HG02610 (cell line): ENCODE results near the gene DXO.
"Not testable (repeated sequence)": the region's sequence is repeated elsewhere in the genome, so short reads cannot be mapped to it uniquely, and the experiment has no call there.

ENCODE experiments used
- ATAC-seq: cut with Tn5 transposase; IDR thresholded peaks from one replicate; pipeline ENCODE4 v1.9.1; 2021; ENCODE audit warnings: mild to moderate bottlenecking, moderate library complexity; ENCODE audit not compliant: unreplicated experiment

Gene DXO

GRCh38 chr6:31932137-31932536 lies 39.8 kb downstream of the DXO start:
- ATAC-seq = not testable (repeated sequence)

- no peak for ATAC-seq
Measured at GRCh38 chr6:31930962-31931361, 41.0 kb downstream of the DXO start.

- ATAC-seq = no peak
Measured at GRCh38 chr6:31928672-31928939, 43.3 kb downstream of the DXO start.

- ATAC-seq = no peak
Measured at GRCh38 chr6:31927863-31928671, 43.9 kb downstream of the DXO start.

GRCh38 chr6:31927242-31927862 lies 44.6 kb downstream of the DXO start, which contains the start of gene C2:
TSS of gene C2 (plus strand) at chr6:31927717. CDS start at chr6:31927753, 36 bp downstream.
- no peak for ATAC-seq

- no peak for ATAC-seq
Measured at GRCh38 chr6:31922942-31923341, 49.0 kb downstream of the DXO start.

GRCh38 chr6:31920811-31921210 lies 51.1 kb downstream of the DXO start:
- no peak for ATAC-seq
